Islet precursor cell (in vitro differentiated cells): Measurements from ENCODE around the gene TMTC2.

Experiments used
- DNase-seq: peaks from one replicate; pipeline ENCODE4 v3.0.0-alpha.2; 2018

TMTC2 gene

GRCh38 chr12:82686168-82687020 is at the start of gene TMTC2:
Gene TMTC2, plus strand, starts transcription at chr12:82686906.
- DNase-seq: peak; percentile 98

DNA sequence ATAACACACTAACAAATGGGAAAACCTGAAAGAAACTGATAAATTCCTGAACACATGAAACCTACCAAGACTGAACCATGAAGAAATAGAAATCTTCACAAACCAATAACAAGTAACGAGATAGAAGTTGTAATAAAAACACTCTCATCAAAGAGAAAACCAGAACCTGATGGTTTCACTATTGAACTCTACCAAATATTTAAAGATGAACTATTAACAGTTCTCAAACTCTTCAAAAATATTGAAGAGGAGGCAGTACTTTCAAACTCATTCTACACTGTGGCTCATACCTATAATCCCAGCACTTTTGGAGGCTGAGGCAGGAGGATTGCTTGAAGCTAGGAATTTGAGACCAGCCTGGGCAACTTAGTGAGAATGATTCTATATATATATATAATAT is 48.4 kb upstream of the TMTC2 start:
- DNase-seq: no peak

- no peak for DNase-seq
These were observed 41.8 kb upstream of the TMTC2 start for GRCh38 chr12:82644896-82645295.

GRCh38 chr12:82645414-82645813 is 41.3 kb upstream of the TMTC2 start:
- DNase-seq: no peak

DNA sequence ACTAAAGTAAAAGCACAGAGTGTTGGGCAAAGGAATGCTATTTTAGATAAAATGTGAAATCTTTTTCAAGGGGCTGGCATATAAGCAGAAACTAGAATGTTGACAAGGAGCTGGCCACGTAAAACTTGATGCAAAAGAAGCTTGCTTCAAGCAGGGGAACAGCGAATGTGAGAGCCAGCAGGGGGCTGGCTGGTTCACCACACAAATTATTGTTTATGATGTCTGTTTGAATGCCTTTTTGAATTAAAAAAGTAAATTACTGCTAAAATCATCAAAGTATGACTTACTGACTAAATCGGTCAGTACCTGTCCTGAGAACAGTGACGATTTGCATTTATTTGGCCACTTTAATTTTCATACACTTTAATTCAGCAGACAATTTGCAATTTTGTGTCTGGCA is 38.9 kb upstream of the TMTC2 start:
- no peak for DNase-seq

DNA sequence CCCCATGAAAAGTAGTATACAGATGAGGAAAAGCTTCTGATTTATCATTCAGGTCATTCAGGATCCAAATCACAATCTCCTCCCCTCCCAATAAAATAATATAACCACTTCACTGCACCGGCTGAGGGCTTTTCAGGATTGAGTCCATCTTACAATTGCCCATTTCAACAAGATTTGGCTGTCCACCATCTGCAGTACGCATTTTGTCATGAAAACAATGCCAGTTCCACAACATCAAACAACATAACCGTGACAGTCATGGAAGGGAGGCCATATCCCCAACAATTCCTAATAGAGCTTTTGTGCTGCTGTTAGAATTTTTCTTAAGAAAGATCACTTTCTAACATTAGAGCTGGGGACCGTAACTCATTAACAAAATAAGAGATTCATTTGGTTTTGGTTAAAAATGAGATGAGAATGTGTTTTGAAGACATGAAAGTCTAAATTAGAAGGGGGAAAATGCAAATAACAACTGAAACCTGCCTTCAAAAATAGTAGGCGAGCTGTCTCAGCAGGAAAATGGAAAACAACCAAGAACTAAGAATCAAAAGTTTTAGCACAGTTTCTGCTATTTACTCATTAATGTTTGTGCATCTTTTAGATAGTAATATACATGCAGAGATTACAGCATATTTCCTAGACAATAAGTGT is 38.3 kb upstream of the TMTC2 start:
- DNase-seq: no peak

DNA sequence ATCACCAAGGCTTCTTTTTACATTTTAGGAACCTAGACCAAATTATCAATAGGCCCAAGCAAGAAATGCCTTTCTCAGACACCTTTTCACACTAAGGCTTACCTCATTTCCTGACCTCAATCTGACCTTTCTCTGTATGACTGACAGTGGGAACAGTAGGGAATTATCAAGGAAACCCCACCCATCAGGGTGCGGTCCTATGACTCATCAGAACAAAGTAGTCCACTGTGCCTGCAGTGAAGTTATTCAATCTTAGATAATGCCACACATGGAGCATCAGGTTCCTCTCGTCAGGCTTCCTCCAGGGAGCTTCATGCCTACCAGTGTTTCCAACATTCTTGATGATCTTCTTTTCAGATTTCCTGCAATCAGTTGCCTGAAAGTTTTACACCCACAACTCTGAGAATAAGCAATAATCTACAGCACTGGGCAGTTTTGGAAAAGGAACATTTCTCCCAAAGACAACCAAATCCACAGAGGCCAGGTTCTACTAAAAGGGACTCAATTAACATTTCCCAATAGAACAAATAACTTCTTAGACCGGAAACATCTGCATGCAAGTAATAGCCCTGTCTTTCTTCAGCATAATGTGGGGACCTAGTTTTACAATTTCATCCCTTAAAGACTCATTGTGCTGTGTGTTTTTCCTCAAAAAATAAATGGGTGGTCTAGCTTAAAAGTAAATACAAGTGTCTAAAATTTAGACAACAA is 35.9 kb upstream of the TMTC2 start:
- peak; percentile 85 for DNase-seq

DNA sequence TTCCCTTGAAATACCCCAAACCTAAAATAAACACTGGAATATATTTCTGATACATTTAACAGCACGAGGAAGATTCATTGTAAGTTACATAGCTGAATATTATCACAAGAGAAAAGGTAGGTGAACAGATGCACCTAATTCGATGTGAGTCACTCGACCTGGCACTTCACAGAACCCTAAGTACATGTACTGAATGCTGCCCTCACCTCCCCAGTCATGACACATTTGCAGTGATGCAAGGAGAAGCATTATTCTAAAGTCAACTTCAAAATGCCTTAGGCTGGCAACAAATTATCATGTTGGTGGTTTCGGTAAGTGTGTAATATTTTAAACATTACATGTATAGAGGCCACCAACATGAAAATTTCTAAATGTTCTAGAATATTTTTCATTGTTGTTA is 35.2 kb upstream of the TMTC2 start:
- no peak for DNase-seq

GRCh38 chr12:82652071-82652470 is 34.6 kb upstream of the TMTC2 start:
- DNase-seq: no peak

DNA sequence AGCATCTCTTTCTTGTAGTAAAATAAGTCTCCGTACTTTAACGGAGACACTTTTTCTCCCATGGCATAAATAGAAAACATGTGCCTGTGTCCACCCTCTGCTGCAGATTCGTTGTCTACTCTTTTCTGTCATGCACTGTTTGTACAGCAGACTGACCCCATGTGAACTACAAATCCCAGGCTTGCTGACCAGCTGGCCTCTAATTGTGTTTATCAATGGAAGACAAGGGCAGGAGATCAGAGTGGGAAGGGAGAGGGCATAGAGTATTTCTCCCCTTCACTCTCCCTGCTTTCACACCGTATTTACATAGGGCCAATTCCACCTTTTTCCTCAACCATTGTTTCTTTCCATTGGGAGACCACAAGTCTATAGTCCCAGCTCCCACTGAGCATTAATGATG is 31.0 kb upstream of the TMTC2 start:
- no peak for DNase-seq

- DNase-seq: no peak
These were observed 27.1 kb upstream of the TMTC2 start for GRCh38 chr12:82659343-82660207.

GRCh38 chr12:82660541-82661325 is 26.0 kb upstream of the TMTC2 start:
- DNase-seq: no peak

- DNase-seq: no peak
These were observed 22.8 kb upstream of the TMTC2 start for GRCh38 chr12:82663893-82664292.

DNA sequence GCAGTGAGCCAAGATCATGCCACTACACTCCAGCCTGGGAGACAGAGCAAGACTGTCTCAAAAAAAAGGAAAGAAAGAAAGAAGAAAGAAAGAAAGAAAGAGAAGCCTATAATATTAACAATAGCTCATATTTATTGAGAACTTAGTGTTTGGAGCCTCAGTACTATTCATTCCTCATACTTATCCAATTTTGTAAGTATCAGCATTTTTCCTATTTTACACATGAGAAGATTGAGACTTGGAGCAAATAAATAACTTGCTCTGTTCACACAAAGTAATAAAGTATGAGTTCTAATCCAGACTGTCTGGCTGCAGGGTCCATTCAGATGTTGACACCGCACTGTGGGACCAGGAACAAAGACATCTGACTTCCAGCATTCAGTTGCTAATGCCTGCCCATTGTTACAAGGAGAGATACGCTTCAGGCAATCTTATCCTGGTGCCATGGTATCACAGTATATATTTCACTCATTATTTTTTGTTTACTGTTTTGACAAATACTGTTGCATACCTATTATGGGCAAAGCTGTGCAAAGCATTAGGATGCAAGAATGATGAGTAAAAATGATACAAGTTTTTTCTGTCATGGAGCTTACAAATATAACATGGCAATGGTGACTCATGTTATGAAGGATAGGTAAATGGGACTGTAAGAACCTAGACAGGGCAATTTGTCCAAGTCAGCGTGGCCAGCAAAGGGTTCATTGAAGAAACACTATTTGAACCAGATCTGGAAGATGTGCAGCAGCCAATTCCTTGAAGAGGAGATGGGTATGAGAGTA is 21.4 kb upstream of the TMTC2 start:
- DNase-seq: no peak

GRCh38 chr12:82666830-82667229 is 19.9 kb upstream of the TMTC2 start:
- no peak for DNase-seq

GRCh38 chr12:82671673-82672195 is 15.0 kb upstream of the TMTC2 start:
- DNase-seq: no peak

- no peak for DNase-seq
These were observed 13.8 kb upstream of the TMTC2 start for GRCh38 chr12:82672811-82673495.

DNA sequence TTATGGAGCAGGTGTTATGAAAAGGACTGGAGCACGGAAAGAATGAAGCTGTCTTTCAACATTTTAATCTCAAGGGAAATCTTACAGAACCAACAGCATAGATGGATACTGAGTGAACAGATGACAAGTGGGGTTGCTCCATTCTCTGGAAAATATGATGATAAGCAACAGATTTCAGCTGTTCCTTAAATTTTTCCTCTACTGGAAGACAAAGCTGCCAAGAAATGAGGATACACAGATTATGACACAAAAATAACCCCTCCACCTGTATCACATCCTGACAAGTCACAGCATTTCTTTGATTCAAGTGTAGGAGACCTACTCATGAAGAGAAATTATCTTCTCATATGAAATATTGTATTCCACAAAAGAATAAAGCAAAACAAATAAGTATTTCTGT is 13.0 kb upstream of the TMTC2 start:
- DNase-seq: no peak

GRCh38 chr12:82675246-82675645 is 11.5 kb upstream of the TMTC2 start:
- DNase-seq: no peak

DNA sequence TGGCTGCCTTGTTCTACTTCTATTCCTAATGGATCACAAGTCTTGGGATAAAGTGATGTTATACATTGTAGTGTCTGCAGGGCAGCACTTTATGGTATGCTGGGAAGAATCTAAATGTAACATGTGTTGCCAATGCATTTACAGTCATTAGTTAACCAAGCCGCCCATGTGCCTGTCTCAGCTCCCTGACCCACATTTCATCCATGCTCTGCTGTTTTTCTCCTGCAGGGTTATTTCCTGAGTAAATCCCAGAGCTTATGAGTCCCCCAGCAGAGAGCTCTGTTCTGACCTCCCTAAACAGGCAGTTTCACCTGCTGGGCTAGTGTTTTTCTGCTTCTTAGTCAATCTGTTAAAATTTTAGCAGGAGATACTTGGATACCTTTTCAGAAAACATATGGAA is 4.4 kb upstream of the TMTC2 start:
- no peak for DNase-seq
